GM23248 (cell line): ENCODE data around the gene HSF2BP.
"Not testable (repeated sequence)": the region's sequence is repeated elsewhere in the genome, so short reads cannot be mapped to it uniquely, and the experiment has no call there.

Experiments
- EZH2 ChIP-seq: fragments of 200-600 bp; sonication (generic); IDR thresholded peaks from 2 replicates; pipeline ENCODE4 v1.6.1; 2018; ENCODE audit warnings: antibody characterized with exemption, mild to moderate bottlenecking; ENCODE audit not compliant: insufficient read depth, poor library complexity, severe bottlenecking
- EZH2phosphoT487 ChIP-seq: fragments of 200-600 bp; sonication (generic); IDR thresholded peaks from 2 replicates; pipeline ENCODE4 v1.6.1; 2018; ENCODE audit warnings: antibody characterized with exemption, moderate library complexity, mild to moderate bottlenecking, low read depth; ENCODE audit not compliant: insufficient read depth

DNA sequence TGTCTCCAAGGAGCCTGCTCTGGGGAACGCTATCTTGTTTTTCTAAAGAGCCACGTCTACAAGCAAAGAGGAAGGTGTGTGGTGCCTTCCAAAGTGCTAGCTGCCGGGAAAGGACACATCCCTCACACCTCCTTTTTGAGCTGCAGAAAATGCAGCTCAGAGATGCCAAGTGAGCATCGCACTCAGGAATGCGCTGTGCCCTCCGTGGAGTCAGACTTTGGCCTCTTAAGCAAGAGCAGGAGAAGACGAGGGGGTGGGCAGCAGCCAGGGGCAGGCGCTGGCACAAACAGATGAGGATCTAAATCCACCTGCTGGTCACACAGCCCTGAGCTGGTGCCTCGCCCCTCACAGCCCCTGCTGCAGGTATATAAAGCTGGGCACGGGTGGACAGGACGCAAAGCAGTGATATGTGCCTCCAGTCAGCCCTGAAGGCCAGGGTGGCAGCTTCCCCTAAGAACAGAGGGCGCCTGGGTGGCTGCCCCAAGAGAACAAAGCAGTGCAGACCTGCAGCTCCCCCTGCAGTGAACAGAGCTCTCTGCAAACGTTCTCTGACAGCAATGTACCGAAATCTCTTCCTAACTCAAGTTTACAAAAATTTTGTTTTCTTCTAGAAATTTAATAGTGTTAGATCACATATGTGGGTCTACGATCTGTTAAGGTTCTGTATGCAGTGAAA lies 156.1 kb downstream of the HSF2BP start:
- not testable (repeated sequence) for TF ChIP-seq EZH2phosphoT487, EZH2
